GM18499 (cell line): ENCODE measurements around the gene LPCAT1.
A peak's percentile ranks its signal among the peaks of the same experiment; 100 is the strongest.
"Not testable (repeated sequence)": the region's sequence is repeated elsewhere in the genome, so short reads cannot be mapped to it uniquely, and the experiment has no call there.

Source experiments
- ATAC-seq: cut with Tn5 transposase; IDR thresholded peaks from one replicate; pipeline ENCODE4 v1.9.1; 2021; ENCODE audit warnings: moderate number of reproducible peaks; ENCODE audit not compliant: insufficient read depth, unreplicated experiment

Gene LPCAT1

DNA sequence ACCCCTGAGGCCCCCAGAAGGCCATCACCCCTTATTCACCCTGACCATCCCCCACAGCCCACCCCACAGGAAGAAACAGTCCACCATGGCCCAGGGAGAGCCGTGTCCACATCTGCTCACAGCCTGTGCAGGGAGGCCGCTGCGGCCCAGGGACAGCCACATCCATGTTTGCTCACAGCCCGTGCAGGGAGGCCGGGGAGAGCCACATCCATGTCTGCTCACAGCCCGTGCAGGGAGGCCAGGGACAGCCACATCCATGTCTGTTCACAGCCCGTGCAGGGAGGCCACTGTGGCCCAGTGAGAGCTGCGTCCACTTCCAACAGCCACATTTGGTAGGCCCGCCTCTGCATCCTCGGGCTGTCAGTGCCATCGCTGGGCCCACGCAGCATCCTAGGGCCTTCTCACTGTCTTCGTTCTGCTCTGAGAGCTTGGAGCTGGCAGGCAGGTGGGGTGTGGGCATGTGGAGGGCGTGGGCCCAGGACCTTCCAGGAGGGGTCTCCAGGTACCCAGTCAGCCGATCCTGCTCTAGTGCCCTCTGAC, 38.1 kb downstream of the LPCAT1 start:
- ATAC-seq = no peak

- peak; percentile 47 for ATAC-seq
These were observed 38.8 kb downstream of the LPCAT1 start for GRCh38 chr5:1484730-1485578.

DNA sequence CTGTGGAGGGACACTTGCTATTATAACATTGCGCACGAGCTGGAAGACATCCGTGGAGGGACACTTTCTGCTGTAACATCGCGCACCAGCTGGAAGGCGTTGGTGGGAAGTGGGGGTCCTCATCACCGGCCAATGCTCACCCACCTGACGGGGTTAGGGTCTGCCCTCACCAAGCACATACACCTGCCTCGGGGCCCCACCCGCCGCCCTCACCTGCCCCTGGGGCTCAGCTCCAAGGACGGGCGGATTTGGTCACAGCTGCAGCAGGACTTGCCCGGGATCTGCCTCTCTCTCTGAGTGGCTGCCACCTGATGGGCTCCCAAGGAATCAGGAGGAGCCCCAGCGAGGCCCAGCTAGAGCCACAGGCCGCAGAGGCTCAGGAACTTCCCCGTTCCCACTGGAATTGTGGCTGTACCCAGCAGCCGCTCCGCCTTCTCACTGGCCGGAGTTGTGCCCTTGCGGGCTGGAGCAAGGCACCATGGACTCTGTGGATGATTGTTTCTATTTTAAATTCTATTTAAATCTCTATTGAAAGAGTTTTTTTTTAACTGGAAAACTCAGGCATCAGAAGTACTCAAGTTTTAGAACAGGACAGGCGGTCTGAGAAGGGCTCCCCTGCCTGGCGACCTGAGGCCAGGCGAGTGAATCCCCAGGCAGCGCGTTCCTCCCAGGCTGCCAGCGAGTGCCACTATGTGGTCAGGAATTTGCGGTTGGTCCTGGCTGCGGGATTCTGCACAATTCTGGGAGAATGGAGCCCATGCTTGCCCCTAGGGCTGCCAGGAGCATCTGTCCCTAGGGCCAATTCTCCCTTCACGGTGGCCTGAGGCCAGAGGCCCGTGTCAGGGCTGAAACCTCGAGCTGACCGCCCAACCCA, 39.7 kb downstream of the LPCAT1 start:
- no peak for ATAC-seq

- ATAC-seq = no peak
These were observed 40.7 kb downstream of the LPCAT1 start for GRCh38 chr5:1483064-1483463.

DNA sequence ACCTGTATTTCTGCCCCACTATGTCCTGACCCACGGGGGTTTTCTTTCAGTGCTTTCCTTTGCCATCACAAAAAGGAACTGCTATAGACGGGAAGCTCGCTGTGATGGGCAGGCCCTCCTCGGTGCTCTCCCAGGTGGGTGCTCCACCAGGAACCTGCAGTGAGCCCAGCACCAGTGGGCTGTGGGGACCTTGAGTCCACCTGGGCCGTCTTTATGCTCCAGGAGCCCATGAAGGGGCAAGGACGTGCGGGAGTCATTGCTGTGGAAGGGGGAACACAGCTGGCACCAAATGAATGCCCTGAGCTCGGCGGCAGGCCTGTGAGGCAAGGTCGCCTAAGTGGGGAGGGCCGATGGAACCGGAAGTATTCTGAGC, 41.8 kb downstream of the LPCAT1 start:
- no peak for ATAC-seq

- no peak for ATAC-seq
These were observed 42.3 kb downstream of the LPCAT1 start for GRCh38 chr5:1481266-1481958.

DNA sequence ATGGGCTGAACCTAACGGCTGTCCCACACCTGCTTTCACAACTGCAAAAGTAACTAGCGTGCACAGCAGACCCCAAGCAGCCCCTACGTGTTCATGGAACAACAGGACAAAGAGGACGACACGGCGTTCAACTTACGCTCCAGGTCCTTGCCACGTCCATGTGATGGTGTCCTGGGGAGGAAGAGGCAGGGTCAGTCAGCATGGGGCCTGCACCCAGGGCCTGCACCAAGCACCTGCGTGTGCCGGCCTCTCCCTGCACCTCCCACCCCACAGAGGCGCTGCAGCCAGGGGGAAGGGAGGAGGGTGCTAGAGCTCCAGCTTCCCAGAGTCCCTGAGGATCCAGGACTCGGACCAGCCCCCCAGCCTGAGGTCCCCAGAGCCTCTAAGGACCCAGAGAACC, 43.0 kb downstream of the LPCAT1 start:
- ATAC-seq = no peak

DNA sequence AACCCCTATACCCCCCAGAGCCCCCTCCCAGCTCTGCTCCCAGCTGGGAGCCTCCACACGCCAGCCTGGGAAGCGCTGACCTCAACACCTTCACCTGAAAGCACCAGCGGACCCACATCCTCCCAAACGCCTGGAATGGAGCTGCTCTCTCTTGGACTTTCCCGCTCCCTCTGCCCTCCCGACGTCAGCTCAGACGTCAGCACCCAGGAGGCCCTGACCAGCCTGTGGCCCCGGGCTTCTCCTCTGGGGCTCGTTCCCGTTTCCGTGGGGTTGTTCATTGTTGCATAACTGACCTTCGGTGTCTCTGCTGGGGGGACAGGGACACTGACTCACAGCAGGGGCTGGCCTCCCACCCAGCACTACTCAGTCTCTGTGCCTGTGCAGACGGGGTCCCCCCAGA, 43.5 kb downstream of the LPCAT1 start:
- ATAC-seq = no peak

DNA sequence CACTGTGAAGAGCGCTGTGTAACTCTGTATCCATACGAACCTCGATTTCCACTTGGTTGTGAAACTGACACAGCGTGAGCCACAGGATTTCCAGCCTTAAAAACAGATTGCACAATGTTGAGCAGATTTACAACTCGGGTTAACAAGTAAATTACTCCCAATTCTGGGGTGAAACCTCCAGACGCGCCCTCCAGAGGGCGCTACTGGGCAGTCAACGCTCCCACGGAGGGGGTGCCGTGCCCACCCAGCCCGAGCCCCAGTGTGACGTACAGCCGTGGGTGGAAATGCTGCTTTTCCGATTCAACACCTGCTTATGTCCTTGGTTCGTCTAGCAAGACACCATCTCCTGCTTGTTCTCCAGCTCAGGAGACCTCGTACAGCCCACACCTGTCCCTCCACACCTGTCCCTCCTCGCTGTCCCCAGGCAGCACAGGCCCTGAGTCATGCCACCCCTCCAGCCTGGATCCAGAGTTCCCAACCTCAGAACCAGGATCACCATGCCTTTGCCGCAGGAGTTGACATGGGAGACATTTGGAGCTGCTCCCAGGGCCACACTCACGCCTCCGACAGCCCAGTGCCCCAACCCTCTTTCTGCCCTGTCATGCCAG, 44.1 kb downstream of the LPCAT1 start:
- no peak for ATAC-seq

- ATAC-seq = no peak
These were observed 44.7 kb downstream of the LPCAT1 start for GRCh38 chr5:1479066-1479465.

GRCh38 chr5:1478271-1479035, 45.3 kb downstream of the LPCAT1 start:
- ATAC-seq = no peak

- ATAC-seq = no peak
These were observed 46.4 kb downstream of the LPCAT1 start for GRCh38 chr5:1477341-1477740.

- no peak for ATAC-seq
These were observed 46.8 kb downstream of the LPCAT1 start for GRCh38 chr5:1476967-1477310.

DNA sequence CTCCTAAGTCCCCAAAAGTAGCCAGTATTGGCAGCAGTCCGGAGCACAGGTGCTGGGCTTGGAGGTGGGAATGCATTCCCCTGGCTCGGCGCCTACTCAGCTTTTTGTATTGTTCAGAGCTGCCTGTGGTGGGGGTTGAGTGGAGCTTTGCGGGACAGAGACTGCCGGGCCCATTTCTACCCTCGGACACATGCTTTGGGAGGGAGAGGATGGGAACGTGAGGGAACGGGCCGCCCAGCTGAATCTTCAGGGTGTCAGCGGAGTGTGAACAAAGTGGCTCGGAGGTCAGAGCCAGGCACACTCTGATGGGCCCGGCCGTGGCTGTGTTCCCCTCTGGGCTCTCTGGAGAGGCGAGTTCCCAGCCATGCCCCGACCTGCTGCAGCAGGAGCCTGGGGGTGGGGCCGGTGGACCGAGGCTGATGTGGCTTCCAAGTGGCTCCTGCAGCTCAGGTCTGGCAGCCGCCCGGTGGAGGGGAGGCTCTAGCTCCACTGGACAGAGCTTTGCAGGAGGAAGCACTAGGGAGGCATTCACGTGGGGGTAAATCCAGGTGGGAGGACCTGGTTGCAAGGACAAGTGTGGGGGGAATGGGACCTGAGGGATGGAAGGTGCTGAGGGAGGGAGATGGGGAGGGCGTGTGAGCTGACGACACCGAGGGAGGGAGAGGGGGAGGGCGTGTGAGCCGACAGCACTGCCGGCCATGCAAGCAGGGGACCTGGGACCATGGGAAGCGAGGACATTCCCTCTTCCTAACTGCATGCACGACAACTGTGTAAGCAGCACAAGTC, 47.4 kb downstream of the LPCAT1 start:
- ATAC-seq = no peak

DNA sequence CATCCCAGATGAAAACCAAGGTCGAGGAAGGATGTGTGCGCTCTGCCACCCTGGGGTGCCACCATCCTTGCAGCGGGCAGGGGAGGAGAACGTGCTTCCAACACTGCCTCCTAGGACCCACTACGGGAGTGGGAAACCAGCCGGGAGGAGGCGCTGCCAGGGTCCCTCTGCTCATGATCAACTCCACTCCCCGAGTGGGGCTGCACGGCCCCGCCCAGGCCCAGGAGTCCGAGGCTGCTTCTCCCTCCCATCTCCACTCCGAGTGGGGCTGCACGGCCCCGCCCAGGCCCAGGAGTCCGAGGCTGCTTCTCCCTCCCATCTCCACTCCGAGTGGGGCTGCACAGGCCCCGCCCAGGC, 48.2 kb downstream of the LPCAT1 start:
- not testable (repeated sequence) for ATAC-seq

- no peak for ATAC-seq
These were observed 48.8 kb downstream of the LPCAT1 start for GRCh38 chr5:1474866-1475543.

GRCh38 chr5:1474183-1474839, 49.4 kb downstream of the LPCAT1 start:
- no peak for ATAC-seq

DNA sequence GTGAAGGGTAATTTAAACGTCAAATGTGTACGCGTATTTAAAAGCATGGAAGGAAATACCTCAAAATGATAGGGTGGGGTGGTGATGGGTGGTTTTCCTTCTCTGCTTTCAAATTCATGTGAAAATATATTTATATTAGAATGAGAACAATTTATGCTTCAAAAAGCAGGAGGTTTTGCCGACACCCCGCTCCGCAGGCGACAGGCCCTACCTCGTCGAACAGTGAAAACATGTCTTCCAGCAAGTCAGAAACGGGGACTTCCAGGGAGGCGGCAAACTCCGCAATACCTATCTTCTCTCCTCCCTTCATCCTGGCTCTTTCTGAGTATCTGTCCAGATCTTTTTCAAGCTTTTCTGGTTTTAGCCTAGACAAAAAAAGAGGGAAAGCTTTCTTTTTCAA, 50.0 kb downstream of the LPCAT1 start:
- ATAC-seq = no peak
